ENCODE results near the gene SRP14. TPM values are rescaled to one million over a fixed set of nuclear protein-coding genes. Genes with fewer than 3 reads are reported as not detected.

The SRP14 gene
- 219 and 254 TPM in 2 replicates for total RNA-seq

GRCh38 chr15:40038638-40039543 lies at the start of gene SRP14:
SRP14 (minus strand) TSS chr15:40039181; CDS start chr15:40039116, 65 bp downstream.

Other genes with a start within 250 kb of the SRP14 start
- 17.5 and 25.3 TPM in 2 replicates for gene GPR176, start 118.9 kb downstream of the SRP14 start, total RNA-seq
- 59.4 and 64.5 TPM in 2 replicates for gene EIF2AK4, start 105.1 kb downstream of the SRP14 start, total RNA-seq
- 0.04 and 0.08 TPM in 2 replicates for gene BMF, start 69.7 kb upstream of the SRP14 start, total RNA-seq
- gene BUB1B, start 121.9 kb upstream of the SRP14 start, total RNA-seq = 9.1 and 30.6 TPM in 2 replicates
- gene PAK6, start 199.9 kb upstream of the SRP14 start, total RNA-seq = 21.0 and 21.7 TPM in 2 replicates
- gene ANKRD63, start 243.9 kb upstream of the SRP14 start, total RNA-seq = not detected in 2 replicates